ENCODE results near the gene PPM1F. TPM values are rescaled to one million over a fixed set of nuclear protein-coding genes. Genes with fewer than 3 reads are reported as not detected.
A peak's percentile ranks its signal among the peaks of the same experiment; 100 is the strongest.

Gene PPM1F
- total RNA-seq, 1 donor from 2014 or later: 22.7 TPM

GRCh38 chr22:21981874-21982273 lies 29.2 kb upstream of the PPM1F start:
- peaks cover 4% of the 10 kb centered on the region for H3K36me3 Mint-ChIP-seq (ENCODE audit: insufficient read depth)
- peak overlapping the region; percentile 89 for H3K4me3 Mint-ChIP-seq (ENCODE audit: low read depth)
- no peaks in the 10 kb centered on the region for H3K27me3 Mint-ChIP-seq
- H3K4me1 Mint-ChIP-seq (ENCODE audit: low read depth): peaks cover 7% of the 10 kb centered on the region
- TF ChIP-seq, protein P1, sequence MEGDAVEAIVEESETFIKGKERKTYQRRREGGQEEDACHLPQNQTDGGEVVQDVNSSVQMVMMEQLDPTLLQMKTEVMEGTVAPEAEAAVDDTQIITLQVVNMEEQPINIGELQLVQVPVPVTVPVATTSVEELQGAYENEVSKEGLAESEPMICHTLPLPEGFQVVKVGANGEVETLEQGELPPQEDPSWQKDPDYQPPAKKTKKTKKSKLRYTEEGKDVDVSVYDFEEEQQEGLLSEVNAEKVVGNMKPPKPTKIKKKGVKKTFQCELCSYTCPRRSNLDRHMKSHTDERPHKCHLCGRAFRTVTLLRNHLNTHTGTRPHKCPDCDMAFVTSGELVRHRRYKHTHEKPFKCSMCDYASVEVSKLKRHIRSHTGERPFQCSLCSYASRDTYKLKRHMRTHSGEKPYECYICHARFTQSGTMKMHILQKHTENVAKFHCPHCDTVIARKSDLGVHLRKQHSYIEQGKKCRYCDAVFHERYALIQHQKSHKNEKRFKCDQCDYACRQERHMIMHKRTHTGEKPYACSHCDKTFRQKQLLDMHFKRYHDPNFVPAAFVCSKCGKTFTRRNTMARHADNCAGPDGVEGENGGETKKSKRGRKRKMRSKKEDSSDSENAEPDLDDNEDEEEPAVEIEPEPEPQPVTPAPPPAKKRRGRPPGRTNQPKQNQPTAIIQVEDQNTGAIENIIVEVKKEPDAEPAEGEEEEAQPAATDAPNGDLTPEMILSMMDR (IDR thresholded peaks at IDR 0.05; ENCODE audit: unreplicated experiment): no peak
- no peaks in the 10 kb centered on the region for H3K9me3 Mint-ChIP-seq (ENCODE audit: low read depth)
- no peak for DNase-seq (ENCODE audit: low spot score, unreplicated experiment)
- peak overlapping the region; percentile 81 for H3K27ac Mint-ChIP-seq

DNA sequence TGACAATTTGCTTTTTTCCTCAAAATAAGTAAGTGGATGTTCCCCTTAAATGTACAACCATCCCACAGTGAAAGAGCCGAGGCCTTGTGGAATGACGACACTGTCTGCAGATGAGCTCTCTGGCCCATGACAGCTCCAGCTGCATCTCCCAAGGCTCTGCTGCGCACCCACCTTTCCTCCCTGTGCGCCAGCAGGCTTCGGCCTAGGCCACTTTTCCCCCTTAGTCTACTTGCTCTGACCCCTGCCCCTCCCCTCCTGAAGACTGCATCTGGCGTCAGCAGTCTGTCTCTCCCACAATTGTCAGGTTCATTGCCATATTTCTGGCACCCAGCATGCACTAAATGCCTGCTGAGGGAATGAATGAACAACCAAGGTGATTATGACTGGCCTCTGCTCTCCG lies 27.9 kb upstream of the PPM1F start:
- H3K9me3 Mint-ChIP-seq (ENCODE audit: low read depth): no peaks in the 10 kb centered on the region
- peak overlapping the region; percentile 26 for H3K4me3 Mint-ChIP-seq (ENCODE audit: low read depth)
- no peaks in the 10 kb centered on the region for H3K27me3 Mint-ChIP-seq
- no peak for DNase-seq (ENCODE audit: low spot score, unreplicated experiment)
- TF ChIP-seq, protein P1 (IDR thresholded peaks at IDR 0.05; ENCODE audit: unreplicated experiment): no peak
- peaks cover 7% of the 10 kb centered on the region for H3K4me1 Mint-ChIP-seq (ENCODE audit: low read depth)
- no peak overlapping the region for H3K27ac Mint-ChIP-seq
- peaks cover 6% of the 10 kb centered on the region for H3K36me3 Mint-ChIP-seq (ENCODE audit: insufficient read depth)

DNA sequence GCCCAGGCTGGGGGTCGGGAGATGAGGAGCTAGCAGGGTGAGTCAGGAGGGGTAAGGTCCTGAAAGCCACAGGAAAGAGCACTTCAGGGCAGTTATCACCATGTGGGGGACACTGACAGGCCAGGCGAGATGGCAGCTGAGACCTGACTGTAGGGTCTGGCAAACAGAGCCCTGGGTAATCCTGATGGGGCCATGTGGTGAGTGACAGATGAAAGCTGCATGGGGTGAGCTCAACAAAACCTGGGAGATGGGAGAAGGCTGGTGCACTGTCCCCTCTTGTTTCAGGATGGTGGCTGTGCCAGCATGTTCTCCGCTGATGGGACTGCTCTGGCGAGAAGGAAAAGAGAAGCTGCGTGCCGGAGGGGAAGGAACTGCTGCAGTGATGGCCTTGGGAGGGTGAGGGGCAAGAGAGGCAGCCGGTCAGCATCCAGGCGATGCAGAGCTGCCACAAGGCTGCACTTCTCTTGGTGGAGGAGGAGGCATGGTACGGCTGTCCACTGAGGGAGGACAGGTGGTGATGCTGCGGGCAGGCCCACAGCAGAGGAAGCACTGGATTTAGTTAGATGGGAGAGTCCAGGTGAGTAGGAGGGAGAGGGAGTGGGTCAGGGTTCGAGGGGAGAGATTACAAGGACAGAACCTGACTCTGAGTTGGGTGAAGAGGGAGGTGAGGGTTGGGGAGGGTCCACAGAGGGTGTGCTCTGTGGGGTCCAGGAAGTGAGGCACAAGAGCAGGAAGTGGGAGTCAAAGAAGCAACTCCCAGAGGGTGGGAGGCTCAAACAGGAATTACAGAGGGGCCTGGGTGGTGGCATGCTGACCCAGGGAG lies 26.1 kb upstream of the PPM1F start:
- Mint-ChIP-seq H3K27me3 (no peaks in the 10 kb centered on the region), H3K27ac (no peak overlapping the region), H3K4me1 (ENCODE audit: low read depth) (peaks cover 7% of the 10 kb centered on the region), H3K36me3 (ENCODE audit: insufficient read depth) (peaks cover 6% of the 10 kb centered on the region), H3K9me3 (ENCODE audit: low read depth) (no peaks in the 10 kb centered on the region), H3K4me3 (ENCODE audit: low read depth) (peak overlapping the region; percentile 14)
- TF ChIP-seq, protein P1 (IDR thresholded peaks at IDR 0.05; ENCODE audit: unreplicated experiment): no peak
- DNase-seq (ENCODE audit: low spot score, unreplicated experiment): no peak

- no peak for DNase-seq (ENCODE audit: low spot score, unreplicated experiment)
- no peaks in the 10 kb centered on the region for H3K9me3 Mint-ChIP-seq (ENCODE audit: low read depth)
- no peak overlapping the region for H3K4me3 Mint-ChIP-seq (ENCODE audit: low read depth)
- peaks cover 6% of the 10 kb centered on the region for H3K36me3 Mint-ChIP-seq (ENCODE audit: insufficient read depth)
- TF ChIP-seq, protein P1 (IDR thresholded peaks at IDR 0.05; ENCODE audit: unreplicated experiment): no peak
- H3K27ac Mint-ChIP-seq: no peak overlapping the region
- H3K4me1 Mint-ChIP-seq (ENCODE audit: low read depth): peaks cover 7% of the 10 kb centered on the region
- H3K27me3 Mint-ChIP-seq: no peaks in the 10 kb centered on the region
Measured at GRCh38 chr22:21977814-21978213, 25.2 kb upstream of the PPM1F start.

GRCh38 chr22:21975854-21976345 lies 23.3 kb upstream of the PPM1F start:
- DNase-seq (ENCODE audit: low spot score, unreplicated experiment): no peak
- Mint-ChIP-seq H3K4me3 (ENCODE audit: low read depth) (no peak overlapping the region), H3K27me3 (no peaks in the 10 kb centered on the region), H3K4me1 (ENCODE audit: low read depth) (no peaks in the 10 kb centered on the region), H3K36me3 (ENCODE audit: insufficient read depth) (peaks cover 10% of the 10 kb centered on the region), H3K27ac (peak overlapping the region; percentile 22), H3K9me3 (ENCODE audit: low read depth) (no peaks in the 10 kb centered on the region)
- TF ChIP-seq, protein P1 (IDR thresholded peaks at IDR 0.05; ENCODE audit: unreplicated experiment): no peak
